Transverse colon (tissue), 4 donors: ENCODE results near the gene CACNA1B. TPM values are rescaled to one million over a fixed set of nuclear protein-coding genes. Genes with fewer than 3 reads are reported as not detected.

Experiments
- DNase-seq: peaks from one replicate; pipeline ENCODE4 v3.0.0-alpha.2; 2019
- H3K27ac ChIP-seq, 4 donors: fragments of 200-600 bp; sonication (generic); 2 replicates each; pipeline ENCODE4 v1.5.1; 2016 to 2018; ENCODE audit warnings: inconsistent platforms in 4 of 4
- H3K27me3 ChIP-seq: fragments of 200-600 bp; sonication (generic); 2 replicates; pipeline ENCODE4 v1.5.1; 2017; ENCODE audit warnings: inconsistent platforms
- H3K36me3 ChIP-seq, 4 donors: fragments of 200-600 bp; sonication (generic); 2 replicates each; pipeline ENCODE4 v1.5.1; 2017 to 2019; ENCODE audit warnings: inconsistent platforms in 4 of 4
- H3K4me1 ChIP-seq, 4 donors: fragments of 200-600 bp; sonication (generic); 2 replicates each; pipeline ENCODE4 v1.5.1; 2017 to 2020; ENCODE audit warnings: inconsistent platforms in 4 of 4
- H3K4me3 ChIP-seq, 4 donors: fragments of 200-600 bp; sonication (generic); 1 replicate in 1 of 4; 2 replicates in 3 of 4; pipeline versions ENCODE4 v1.5.1 to v1.6.1; 2017 to 2019; ENCODE audit warnings: inconsistent platforms in 4 of 4
- H3K9me3 ChIP-seq, 2 donors: fragments of 200-600 bp; sonication (generic); 2 replicates each; pipeline ENCODE4 v1.5.1; 2017 to 2019; ENCODE audit warnings: inconsistent platforms in 2 of 2
- CTCF ChIP-seq, 5 experiments: fragments of 200-600 bp in 3 of 5; fragments of 450-650 bp in 2 of 5; sonication (generic) in 3 of 5; IDR thresholded peaks; 1 replicate in 2 of 5; 2 replicates in 3 of 5; pipeline ENCODE4 v1.5.1; 2016 to 2017; ENCODE audit warnings: antibody characterized with exemption in 5 of 5, inconsistent platforms in 3 of 5, mild to moderate bottlenecking in 2 of 5, moderate library complexity in 1 of 5
- EP300 ChIP-seq: sonication (generic); formaldehyde crosslinking; IDR thresholded peaks from one replicate; pipeline ENCODE4 v1.6.1; 2017; ENCODE audit warnings: antibody characterized with exemption, low read depth
- POLR2A ChIP-seq: fragments of 450-650 bp; IDR thresholded peaks from one replicate; pipeline ENCODE4 v1.6.1; 2016; ENCODE audit warnings: antibody characterized with exemption, mild to moderate bottlenecking, moderate library complexity
- POLR2AphosphoS5 ChIP-seq, 3 donors: sonication (generic); formaldehyde crosslinking; IDR thresholded peaks; one replicate each; pipeline ENCODE4 v1.6.1; 2016; ENCODE audit warnings: antibody characterized with exemption in 3 of 3
- WGBS, 2 donors: methylation state at CpG; one replicate each; pipeline ENCODE4 v1.1.5; 2018; ENCODE audit warnings: low coverage in 1 of 2; 5-methylcytosine and 5-hydroxymethylcytosine counted together
- in situ Hi-C, 4 donors: fragments of 200-750 bp; cut with MboI; loops; one replicate each; pipeline versions ENCODE4 v1.15.0 to v1.15.1; 2017; ENCODE audit warnings: low sequenced_read_pairs in 3 of 4, low pct_ligation_motif_present in 1 of 4, low pct_unique_long_range_greater_than_20kb in 1 of 4
- intact Hi-C: fragments of 100-400 bp; cut with DNase I; formaldehyde crosslinking; loops from one replicate; pipeline ENCODE4 v1.15.1; 2023; ENCODE audit warnings: low total_unique reads
- total RNA-seq, 4 donors: library from RNA; depleted of rRNA; stranded (reverse); fragments of >200 nt; gene quantifications; one replicate each; pipeline ENCODE4 v1.1.0, GENCODE V29; 2016

CACNA1B gene
- total RNA-seq, 4 donors from 2014 or later, result 0.27 to 0.40 (median 0.35) TPM

GRCh38 chr9:137919649-137920141, 42.1 kb downstream of the CACNA1B start:
- TF ChIP-seq EP300 (no peak), POLR2A (no peak), CTCF (IDR thresholded peaks at IDR 0.05) (no peak), POLR2AphosphoS5 (IDR thresholded peaks at IDR 0.05) (no peak)
- DNase-seq, result no peak
- H3K36me3 ChIP-seq, result no peaks in the 10 kb centered on the region
- no peak overlapping the region for H3K4me3 ChIP-seq
- in situ Hi-C loops (no loop called here), intact Hi-C loops (no loop called here)
- 49 to 63% methylated on average over 4 to 15 of the region's 15 CpGs for WGBS, 2 donors
- H3K27ac ChIP-seq, result no peak overlapping the region
- H3K9me3 ChIP-seq, result no peaks in the 10 kb centered on the region
- no peaks in the 10 kb centered on the region for H3K4me1 ChIP-seq
- no peaks in the 10 kb centered on the region for H3K27me3 ChIP-seq

- WGBS, 2 donors, result 88 to 100% methylated on average over 1 to 4 of the region's 4 CpGs
- Histone ChIP-seq H3K4me3 (no peak overlapping the region), H3K27me3 (no peaks in the 10 kb centered on the region), H3K9me3 (no peaks in the 10 kb centered on the region), H3K36me3 (no peaks in the 10 kb centered on the region), H3K4me1 (no peaks in the 10 kb centered on the region), H3K27ac (no peak overlapping the region)
- in situ Hi-C loops (no loop called here), intact Hi-C loops (no loop called here)
- no peak for DNase-seq
- TF ChIP-seq POLR2A (no peak), EP300 (no peak), CTCF (IDR thresholded peaks at IDR 0.05) (no peak), POLR2AphosphoS5 (IDR thresholded peaks at IDR 0.05) (no peak)
Measured at GRCh38 chr9:137920753-137921152, 43.2 kb downstream of the CACNA1B start.

- H3K36me3 ChIP-seq, result no peaks in the 10 kb centered on the region
- 24 to 33% methylated on average over 2 of the region's 2 CpGs for WGBS, 2 donors
- no peak overlapping the region for H3K27ac ChIP-seq
- intact Hi-C loops, result no loop called here
- TF ChIP-seq POLR2AphosphoS5 (IDR thresholded peaks at IDR 0.05) (no peak), POLR2A (no peak), CTCF (IDR thresholded peaks at IDR 0.05) (no peak), EP300 (no peak)
- in situ Hi-C loops, result no loop called here
- H3K9me3 ChIP-seq, result no peaks in the 10 kb centered on the region
- no peak overlapping the region for H3K4me3 ChIP-seq
- no peaks in the 10 kb centered on the region for H3K27me3 ChIP-seq
- DNase-seq, result no peak
- H3K4me1 ChIP-seq, result no peaks in the 10 kb centered on the region
Measured at GRCh38 chr9:137924169-137924568, 46.6 kb downstream of the CACNA1B start.

GRCh38 chr9:137924761-137925369, 47.3 kb downstream of the CACNA1B start:
- in situ Hi-C loops, result no loop called here
- H3K4me1 ChIP-seq, result no peaks in the 10 kb centered on the region
- no peak overlapping the region for H3K4me3 ChIP-seq
- DNase-seq, result no peak
- intact Hi-C loops, result no loop called here
- no peaks in the 10 kb centered on the region for H3K27me3 ChIP-seq
- H3K9me3 ChIP-seq, result no peaks in the 10 kb centered on the region
- TF ChIP-seq CTCF (IDR thresholded peaks at IDR 0.05), result no peak
- no peak for TF ChIP-seq EP300
- TF ChIP-seq POLR2AphosphoS5 (IDR thresholded peaks at IDR 0.05), result no peak
- TF ChIP-seq POLR2A, result no peak
- no peak overlapping the region for H3K27ac ChIP-seq
- WGBS, 2 donors, result 66 to 76% methylated on average over 4 to 9 of the region's 9 CpGs
- no peaks in the 10 kb centered on the region for H3K36me3 ChIP-seq
